ENCODE data around the gene VEZT. TPM values are rescaled to one million over a fixed set of nuclear protein-coding genes. Genes with fewer than 3 reads are reported as not detected.
A peak's percentile ranks its signal among the peaks of the same experiment; 100 is the strongest.

Gene VEZT
- total RNA-seq, 1 experiment from 2014 or later, result 77.4 TPM

- H3K4me3 ChIP-seq (ENCODE audit: low read depth, low read length), result no peak overlapping the region
- CTCF ChIA-PET, result no interaction called here
- Mint-ChIP-seq H3K9me3 (ENCODE audit: unreplicated experiment) (no peaks in the 10 kb centered on the region), H3K4me3 (ENCODE audit: unreplicated experiment) (no peak overlapping the region), H3K4me1 (ENCODE audit: low read depth, unreplicated experiment) (no peaks in the 10 kb centered on the region), H3K27ac (ENCODE audit: unreplicated experiment) (no peak overlapping the region), H3K36me3 (ENCODE audit: insufficient read depth, unreplicated experiment) (no peaks in the 10 kb centered on the region), H3K27me3 (ENCODE audit: insufficient read depth, unreplicated experiment) (no peaks in the 10 kb centered on the region)
- no TSS peak for BruUV-seq (replicated peaks)
- no peaks in the 10 kb centered on the region for H3K36me3 ChIP-seq (ENCODE audit: control insufficient read depth, insufficient read depth, low read length)
- TF ChIP-seq, protein P1, sequence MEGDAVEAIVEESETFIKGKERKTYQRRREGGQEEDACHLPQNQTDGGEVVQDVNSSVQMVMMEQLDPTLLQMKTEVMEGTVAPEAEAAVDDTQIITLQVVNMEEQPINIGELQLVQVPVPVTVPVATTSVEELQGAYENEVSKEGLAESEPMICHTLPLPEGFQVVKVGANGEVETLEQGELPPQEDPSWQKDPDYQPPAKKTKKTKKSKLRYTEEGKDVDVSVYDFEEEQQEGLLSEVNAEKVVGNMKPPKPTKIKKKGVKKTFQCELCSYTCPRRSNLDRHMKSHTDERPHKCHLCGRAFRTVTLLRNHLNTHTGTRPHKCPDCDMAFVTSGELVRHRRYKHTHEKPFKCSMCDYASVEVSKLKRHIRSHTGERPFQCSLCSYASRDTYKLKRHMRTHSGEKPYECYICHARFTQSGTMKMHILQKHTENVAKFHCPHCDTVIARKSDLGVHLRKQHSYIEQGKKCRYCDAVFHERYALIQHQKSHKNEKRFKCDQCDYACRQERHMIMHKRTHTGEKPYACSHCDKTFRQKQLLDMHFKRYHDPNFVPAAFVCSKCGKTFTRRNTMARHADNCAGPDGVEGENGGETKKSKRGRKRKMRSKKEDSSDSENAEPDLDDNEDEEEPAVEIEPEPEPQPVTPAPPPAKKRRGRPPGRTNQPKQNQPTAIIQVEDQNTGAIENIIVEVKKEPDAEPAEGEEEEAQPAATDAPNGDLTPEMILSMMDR (IDR thresholded peaks at IDR 0.05; ENCODE audit: insufficient read depth in 1 of 2, low read depth in 1 of 2, low read length in 1 of 2, severe bottlenecking in 1 of 2, unreplicated experiment in 1 of 2), result no peak
- no peaks in the 10 kb centered on the region for H3K9me3 ChIP-seq
- no peaks in the 10 kb centered on the region for H3K27me3 ChIP-seq (replicated peaks; ENCODE audit: control insufficient read depth, insufficient read depth, low read length)
- peaks cover 24% of the 10 kb centered on the region for H3K4me1 ChIP-seq
- no peak for DNase-seq
- POLR2A ChIA-PET, result no interaction called here
- intact Hi-C loops (cut with micrococcal nuclease; ENCODE audit: unreplicated experiment), result no loop called here
Observed at GRCh38 chr12:95328708-95329107, 111.1 kb downstream of the VEZT start.

DNA sequence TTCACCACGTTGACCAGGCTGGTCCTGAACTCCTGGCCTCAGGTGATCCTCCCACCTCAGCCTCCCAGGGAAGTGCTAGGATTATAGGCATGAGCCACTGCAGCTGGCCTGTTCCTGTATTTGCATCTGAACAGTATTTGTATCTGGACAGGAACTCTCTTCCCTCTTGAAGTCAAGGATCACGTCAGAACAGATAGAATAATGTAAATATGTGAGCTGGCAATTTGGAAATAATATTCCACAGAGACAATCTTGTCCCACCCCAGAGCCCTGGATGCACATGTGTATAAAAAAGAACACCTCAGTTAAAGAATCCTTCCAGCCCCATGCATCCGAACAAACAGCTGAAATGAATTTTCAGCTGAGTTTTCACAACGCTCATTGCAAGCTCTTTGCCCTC, 118.3 kb downstream of the VEZT start:
- TF ChIP-seq, protein P1 (IDR thresholded peaks at IDR 0.05; ENCODE audit: insufficient read depth in 1 of 2, low read depth in 1 of 2, low read length in 1 of 2, severe bottlenecking in 1 of 2, unreplicated experiment in 1 of 2), result no peak
- peaks cover 22% of the 10 kb centered on the region for H3K4me1 Mint-ChIP-seq (ENCODE audit: low read depth, unreplicated experiment)
- Histone ChIP-seq H3K4me1 (peaks cover 50% of the 10 kb centered on the region), H3K36me3 (ENCODE audit: control insufficient read depth, insufficient read depth, low read length) (no peaks in the 10 kb centered on the region), H3K9me3 (peaks cover 5% of the 10 kb centered on the region), H3K27me3 (replicated peaks; ENCODE audit: control insufficient read depth, insufficient read depth, low read length) (no peaks in the 10 kb centered on the region), H3K4me3 (ENCODE audit: low read depth, low read length) (no peak overlapping the region)
- ChIA-PET CTCF (interaction anchor here (0.7 to 1.5 kb wide), 7 partner anchors 9 to 262 kb away, joined by 3 to 9 read pairs (median 4); partner anchors contain the start of genes FGD6, NR2C1 and VEZT), POLR2A (interaction anchor here (0.6 to 0.8 kb wide), 2 partner anchors 262 to 264 kb away, joined by 3 to 7 read pairs; partner anchors contain the start of gene NR2C1)
- intact Hi-C loops (cut with micrococcal nuclease; ENCODE audit: unreplicated experiment), result loop anchor here (1.0 kb wide), 6 partner anchors 18 to 790 kb away; partner anchors contain the start of genes FGD6, NR2C1 and VEZT
- H3K27me3 Mint-ChIP-seq (ENCODE audit: insufficient read depth, unreplicated experiment), result no peaks in the 10 kb centered on the region
- H3K36me3 Mint-ChIP-seq (ENCODE audit: insufficient read depth, unreplicated experiment), result no peaks in the 10 kb centered on the region
- DNase-seq, result no peak
- peak overlapping the region; percentile 56 for H3K4me3 Mint-ChIP-seq (ENCODE audit: unreplicated experiment)
- peak overlapping the region; percentile 82 for H3K27ac Mint-ChIP-seq (ENCODE audit: unreplicated experiment)
- H3K9me3 Mint-ChIP-seq (ENCODE audit: unreplicated experiment), result peaks cover 14% of the 10 kb centered on the region
- no TSS peak for BruUV-seq (replicated peaks)

DNA sequence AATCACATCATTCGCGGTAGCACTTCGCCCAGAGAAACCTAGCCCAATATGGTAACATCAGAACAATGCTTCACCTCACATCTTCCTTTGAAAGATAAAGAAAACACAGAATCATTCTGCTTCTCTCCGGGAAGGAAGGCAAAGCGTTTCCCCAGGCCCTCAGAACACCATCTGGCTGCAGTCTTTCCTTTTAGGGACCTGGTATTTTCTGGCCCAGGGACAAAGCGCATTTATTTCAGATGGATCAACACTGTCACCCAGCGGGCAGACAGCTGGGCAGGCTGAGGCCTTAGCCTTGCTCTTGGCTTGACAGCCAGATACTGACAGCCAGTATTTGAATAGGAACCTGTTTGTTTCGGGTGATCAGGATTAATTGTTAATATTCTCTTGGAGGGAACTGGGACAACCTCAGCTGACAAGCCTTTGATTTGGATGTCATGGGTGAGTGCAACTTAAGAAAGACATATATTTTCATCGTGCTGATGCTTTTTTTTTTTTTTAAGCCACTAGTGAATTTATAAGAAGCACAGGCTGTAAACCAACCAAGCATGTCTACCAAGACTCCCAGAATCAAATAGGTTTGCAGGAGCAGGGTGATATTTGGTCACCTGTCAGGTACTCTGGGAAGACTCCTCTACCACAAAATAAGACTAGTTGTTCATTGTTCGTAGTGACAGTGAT, 118.9 kb downstream of the VEZT start:
- peak; percentile 84 to 85 for DNase-seq
- POLR2A ChIA-PET, result interaction anchor here (0.6 to 0.8 kb wide), 2 partner anchors 263 to 264 kb away, joined by 3 to 7 read pairs; partner anchors contain the start of gene NR2C1
- CTCF ChIA-PET, result interaction anchor here (0.7 to 1.5 kb wide), 6 partner anchors 19 to 263 kb away, joined by 3 to 9 read pairs (median 5); partner anchors contain the start of genes FGD6, NR2C1 and VEZT
- Histone ChIP-seq H3K4me1 (peaks cover 56% of the 10 kb centered on the region), H3K36me3 (ENCODE audit: control insufficient read depth, insufficient read depth, low read length) (no peaks in the 10 kb centered on the region), H3K4me3 (ENCODE audit: low read depth, low read length) (no peak overlapping the region), H3K27me3 (replicated peaks; ENCODE audit: control insufficient read depth, insufficient read depth, low read length) (no peaks in the 10 kb centered on the region), H3K9me3 (peaks cover 5% of the 10 kb centered on the region)
- TF ChIP-seq, protein P1 (IDR thresholded peaks at IDR 0.05; ENCODE audit: insufficient read depth in 1 of 2, low read depth in 1 of 2, low read length in 1 of 2, severe bottlenecking in 1 of 2, unreplicated experiment in 1 of 2), result peak; percentile 66 to 91
- peak overlapping the region; percentile 82 for H3K27ac Mint-ChIP-seq (ENCODE audit: unreplicated experiment)
- no peaks in the 10 kb centered on the region for H3K36me3 Mint-ChIP-seq (ENCODE audit: insufficient read depth, unreplicated experiment)
- no peaks in the 10 kb centered on the region for H3K27me3 Mint-ChIP-seq (ENCODE audit: insufficient read depth, unreplicated experiment)
- peaks cover 26% of the 10 kb centered on the region for H3K4me1 Mint-ChIP-seq (ENCODE audit: low read depth, unreplicated experiment)
- peaks cover 20% of the 10 kb centered on the region for H3K9me3 Mint-ChIP-seq (ENCODE audit: unreplicated experiment)
- H3K4me3 Mint-ChIP-seq (ENCODE audit: unreplicated experiment), result peak overlapping the region; percentile 56
- no TSS peak for BruUV-seq (replicated peaks)
- intact Hi-C loops (cut with micrococcal nuclease; ENCODE audit: unreplicated experiment), result loop anchor here (1.0 kb wide), 6 partner anchors 18 to 790 kb away; partner anchors contain the start of genes FGD6, NR2C1 and VEZT
